Jurkat, Clone E6-1 (cell line): Measurements from ENCODE around the gene ARID1B.
"Not testable (repeated sequence)": the region's sequence is repeated elsewhere in the genome, so short reads cannot be mapped to it uniquely, and the experiment has no call there.

Source experiments
- DNase-seq: peaks from one replicate; pipeline ENCODE4 v3.0.0-alpha.2; 2011; ENCODE audit warnings: low read depth, low spot score
- H3K4me3 ChIP-seq: 2 replicates; pipeline ENCODE4 v1.5.1; 2011; ENCODE audit warnings: mild to moderate bottlenecking, low read length, control low read depth, moderate library complexity

ARID1B gene

GRCh38 chr6:156963712-156964700, 186.8 kb downstream of the ARID1B start:
- no peak for DNase-seq
- no peak overlapping the region for H3K4me3 ChIP-seq

GRCh38 chr6:156967852-156968251, 190.7 kb downstream of the ARID1B start:
- DNase-seq, result no peak

GRCh38 chr6:156969233-156969632, 192.1 kb downstream of the ARID1B start:
- no peak overlapping the region for H3K4me3 ChIP-seq
- DNase-seq, result no peak

More at GRCh38 chr6:156967852-156968251, 190.7 kb downstream of the ARID1B start:
- no peak overlapping the region for H3K4me3 ChIP-seq

DNA sequence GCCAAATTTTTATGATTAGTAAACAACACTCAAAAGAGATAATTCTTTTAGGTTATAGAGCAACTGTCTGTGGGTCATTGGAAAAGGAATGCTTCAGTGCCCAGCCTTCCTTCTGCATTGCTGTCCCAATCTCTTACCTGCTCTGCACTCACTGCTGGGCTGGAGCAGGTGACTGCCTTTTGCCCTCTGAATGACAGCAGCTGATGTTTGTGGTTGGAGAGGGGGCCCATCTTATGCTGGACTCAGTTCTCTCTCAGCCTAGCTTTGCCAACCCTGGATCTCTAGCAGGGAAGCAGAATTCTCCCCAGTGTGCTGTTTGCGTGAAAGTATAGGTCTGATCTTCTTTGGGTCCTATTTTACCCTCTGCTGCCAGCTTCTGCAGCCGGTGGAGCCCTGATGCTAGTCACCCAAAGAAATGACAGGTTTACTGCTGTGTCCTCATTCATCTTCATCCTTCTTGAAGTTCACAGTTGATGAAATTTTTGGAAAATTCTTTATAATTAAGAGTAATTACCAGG, 193.5 kb downstream of the ARID1B start:
- DNase-seq, result no peak
- no peak overlapping the region for H3K4me3 ChIP-seq

- DNase-seq, result no peak
- no peak overlapping the region for H3K4me3 ChIP-seq
These were observed 194.1 kb downstream of the ARID1B start for GRCh38 chr6:156971153-156971885.

GRCh38 chr6:156972145-156972544, 195.0 kb downstream of the ARID1B start:
- DNase-seq, result no peak
- no peak overlapping the region for H3K4me3 ChIP-seq

- no peak overlapping the region for H3K4me3 ChIP-seq
- DNase-seq, result no peak
These were observed 197.7 kb downstream of the ARID1B start for GRCh38 chr6:156974830-156975261.

GRCh38 chr6:156975414-156975813, 198.2 kb downstream of the ARID1B start:
- no peak overlapping the region for H3K4me3 ChIP-seq
- DNase-seq, result no peak

DNA sequence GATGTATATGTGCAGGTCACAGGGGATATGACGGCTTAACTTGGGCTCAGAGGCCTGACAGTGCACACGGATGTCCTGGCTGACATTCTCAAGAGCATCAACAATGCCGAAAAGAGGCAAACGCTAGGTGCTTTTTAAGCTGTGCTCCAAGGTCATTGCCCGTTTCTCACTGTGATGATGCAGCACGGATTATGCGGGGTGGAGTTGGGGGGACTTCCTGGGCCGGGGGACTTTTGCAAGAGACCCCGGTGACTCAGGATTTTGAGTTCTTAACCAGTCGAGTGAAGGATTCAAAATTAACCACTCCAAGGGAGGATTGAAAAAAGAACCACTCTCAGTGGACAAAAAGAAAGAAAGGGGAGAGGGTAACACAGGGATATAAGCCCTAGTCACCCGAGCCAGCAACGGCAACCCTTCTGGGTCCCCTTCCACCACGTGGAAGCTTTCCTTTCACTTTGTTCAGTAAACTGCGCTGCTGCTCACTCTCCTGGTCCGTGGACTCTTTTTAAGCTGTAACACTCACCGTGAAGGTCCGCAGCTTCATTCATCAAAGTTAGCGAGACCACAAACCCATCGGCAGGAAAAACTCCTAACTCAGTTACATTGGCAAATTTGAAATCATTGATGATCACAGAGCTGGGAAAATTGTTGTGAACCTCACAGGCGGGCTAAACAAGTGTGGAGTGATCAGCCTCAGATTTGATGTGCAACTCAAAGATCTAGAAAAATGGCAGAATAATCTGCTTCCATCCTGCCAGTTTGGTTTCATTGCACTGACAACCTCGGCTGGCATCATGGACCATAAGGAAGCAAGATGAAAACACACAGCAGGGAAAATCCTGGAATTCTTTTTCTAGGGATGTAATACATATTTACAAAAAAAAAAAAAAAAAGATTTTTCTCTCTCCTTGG, 199.3 kb downstream of the ARID1B start:
- DNase-seq, result no peak
- no peak overlapping the region for H3K4me3 ChIP-seq

DNA sequence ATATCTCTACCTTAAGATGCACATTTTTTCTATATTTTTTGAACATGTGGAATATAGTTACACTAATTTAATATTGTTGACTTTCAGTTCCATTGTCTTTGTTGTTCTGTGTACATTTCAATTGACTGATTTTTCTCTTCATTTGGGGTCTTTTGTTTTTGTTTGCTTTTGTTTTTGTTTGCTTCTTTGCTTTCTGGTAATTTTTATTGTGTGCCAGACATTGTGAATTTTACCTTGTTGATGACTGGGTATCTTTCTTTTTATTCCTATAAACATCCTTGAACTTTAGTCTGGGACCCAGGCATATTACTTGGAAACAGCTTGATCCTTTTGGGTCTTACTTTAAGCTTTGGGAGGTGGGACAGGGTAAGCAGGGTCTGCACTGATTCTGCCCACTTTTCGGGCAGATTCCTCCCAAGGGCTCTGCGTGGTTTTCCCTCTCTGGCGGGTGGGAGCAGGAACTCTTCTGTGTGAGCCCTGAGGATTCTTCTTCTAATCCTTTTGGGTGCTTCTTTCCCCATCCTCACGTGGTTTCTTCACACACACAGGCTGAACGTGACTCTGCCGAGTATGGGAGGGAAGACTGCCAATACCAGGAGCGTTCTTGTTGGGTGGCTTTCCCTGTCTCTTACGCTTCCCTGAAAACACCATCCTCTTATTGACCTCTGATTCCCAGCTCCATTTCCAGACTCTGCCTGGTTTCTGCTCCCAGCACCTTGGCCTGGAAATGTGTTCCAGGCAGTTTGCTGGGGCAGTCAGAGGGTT, 200.5 kb downstream of the ARID1B start:
- H3K4me3 ChIP-seq, result no peak overlapping the region
- no peak for DNase-seq

DNA sequence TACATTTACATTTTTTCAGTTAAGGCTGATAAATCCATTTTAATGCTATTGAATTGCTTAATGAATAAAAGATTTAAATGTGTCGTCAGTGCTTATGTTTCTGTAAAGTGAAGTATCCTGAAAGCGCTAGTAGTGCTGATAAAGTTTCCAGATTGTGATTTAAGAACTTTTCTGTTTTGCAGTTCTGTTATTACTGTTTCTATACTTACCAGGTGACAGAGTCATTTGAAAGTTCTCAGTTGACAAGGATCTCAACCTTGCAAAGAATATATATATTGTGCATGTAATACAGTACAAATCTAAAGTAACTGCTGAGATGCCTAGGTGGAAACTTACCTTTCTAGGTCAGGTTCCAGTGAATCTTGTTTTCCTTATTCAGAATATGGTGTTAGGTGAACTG, 201.8 kb downstream of the ARID1B start:
- DNase-seq, result no peak
- H3K4me3 ChIP-seq, result no peak overlapping the region

DNA sequence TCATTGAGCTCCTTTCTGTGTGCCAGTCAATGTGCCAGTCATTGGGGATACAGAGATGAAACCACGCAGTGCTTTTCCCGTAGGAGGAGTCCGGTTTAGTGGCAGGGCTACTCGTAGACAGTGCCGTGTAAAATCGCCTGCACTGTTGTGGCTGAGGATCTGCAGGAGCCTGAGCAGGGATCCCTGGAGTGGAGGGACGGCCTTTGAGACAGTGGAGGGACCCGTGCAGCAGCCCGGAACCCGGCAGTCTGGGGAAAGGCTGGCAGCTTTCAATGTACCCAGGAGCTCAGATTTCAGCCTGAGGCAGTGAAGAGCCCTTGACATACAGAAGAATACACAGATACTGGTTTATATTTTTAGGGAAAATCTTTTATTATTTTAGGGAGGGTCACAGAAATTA, 203.3 kb downstream of the ARID1B start:
- no peak overlapping the region for H3K4me3 ChIP-seq
- no peak for DNase-seq

GRCh38 chr6:156980948-156981347, 203.8 kb downstream of the ARID1B start:
- H3K4me3 ChIP-seq, result no peak overlapping the region
- no peak for DNase-seq

DNA sequence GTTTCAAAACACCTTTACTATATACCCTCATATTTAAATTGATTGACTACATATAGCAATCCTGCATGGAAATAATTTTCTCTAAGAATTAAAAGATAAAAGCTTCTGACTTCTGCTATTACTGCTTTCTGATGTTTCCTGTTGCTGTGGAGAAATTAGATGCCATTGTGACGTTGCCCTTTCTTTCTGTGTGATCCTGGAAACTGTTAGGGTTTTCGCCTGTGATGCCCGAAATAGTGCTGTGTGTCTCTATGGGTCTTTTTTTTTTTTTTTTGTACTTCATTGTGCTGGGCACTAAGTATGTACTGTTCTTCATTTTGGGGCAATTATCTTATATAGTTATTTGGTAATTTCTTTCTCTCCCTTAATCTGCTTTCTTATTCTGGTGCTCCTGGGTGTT, 205.0 kb downstream of the ARID1B start:
- no peak for DNase-seq
- no peak overlapping the region for H3K4me3 ChIP-seq

- DNase-seq, H3K4me3 ChIP-seq: not testable (repeated sequence)
These were observed 205.7 kb downstream of the ARID1B start for GRCh38 chr6:156982864-156983263.

DNA sequence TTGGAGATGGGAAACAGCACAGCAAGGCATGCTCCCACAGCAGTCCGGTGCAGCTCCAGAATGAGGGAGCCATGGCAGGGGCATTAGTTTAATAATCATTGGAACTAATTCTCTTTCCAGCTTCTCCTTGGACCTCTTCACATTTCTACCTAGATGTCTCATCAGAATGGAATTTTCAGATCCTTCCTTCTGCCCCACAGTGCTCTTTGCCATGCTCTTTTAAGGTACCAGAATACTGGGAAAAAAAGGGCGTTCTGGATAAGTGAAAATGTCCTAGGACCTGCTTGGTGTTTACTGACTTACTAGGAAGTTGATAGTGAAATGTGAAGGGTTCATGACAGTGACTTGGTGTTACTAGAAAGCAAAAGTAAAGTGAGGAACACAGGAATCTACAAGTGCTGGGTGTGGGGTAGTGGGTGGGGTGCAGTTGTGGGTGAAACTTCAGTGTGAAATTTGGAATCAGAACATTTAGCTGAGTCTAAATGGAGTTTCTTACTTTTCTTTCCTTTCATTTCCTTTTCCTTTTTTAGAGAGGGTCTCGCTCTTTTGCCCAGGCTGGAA, 207.1 kb downstream of the ARID1B start:
- DNase-seq, result no peak
- H3K4me3 ChIP-seq, result no peak overlapping the region

- DNase-seq, result no peak
- H3K4me3 ChIP-seq, result no peak overlapping the region
These were observed 208.1 kb downstream of the ARID1B start for GRCh38 chr6:156985309-156985708.
